Stimulated activated naive CD8-positive, alpha-beta T cell treated with anti-CD3 and anti-CD28 coated beads, Interleukin-15, Interleukin-2, amounts not matched to agents 100 ng/mL and 50 ng/mL, for 24 hours (primary cell): Measurements from ENCODE around the gene SLBP.

Experiments used
- H3K27ac Mint-ChIP-seq: one replicate; pipeline ENCODE4 v1.8.0; 2021; ENCODE audit warnings: mild to moderate bottlenecking, mixed read lengths
- H3K27me3 Mint-ChIP-seq: one replicate; pipeline ENCODE4 v1.8.0; 2021; ENCODE audit warnings: mixed read lengths
- H3K36me3 Mint-ChIP-seq: one replicate; pipeline ENCODE4 v1.8.0; 2021; ENCODE audit warnings: low read depth, mixed read lengths
- H3K4me1 Mint-ChIP-seq: one replicate; pipeline ENCODE4 v1.8.0; 2021; ENCODE audit warnings: low read depth, mixed read lengths
- H3K4me3 Mint-ChIP-seq: one replicate; pipeline ENCODE4 v1.8.0; 2021; ENCODE audit warnings: mild to moderate bottlenecking, mixed read lengths
- H3K9me3 Mint-ChIP-seq: one replicate; pipeline ENCODE4 v1.8.0; 2021; ENCODE audit warnings: mixed read lengths

Gene SLBP

DNA sequence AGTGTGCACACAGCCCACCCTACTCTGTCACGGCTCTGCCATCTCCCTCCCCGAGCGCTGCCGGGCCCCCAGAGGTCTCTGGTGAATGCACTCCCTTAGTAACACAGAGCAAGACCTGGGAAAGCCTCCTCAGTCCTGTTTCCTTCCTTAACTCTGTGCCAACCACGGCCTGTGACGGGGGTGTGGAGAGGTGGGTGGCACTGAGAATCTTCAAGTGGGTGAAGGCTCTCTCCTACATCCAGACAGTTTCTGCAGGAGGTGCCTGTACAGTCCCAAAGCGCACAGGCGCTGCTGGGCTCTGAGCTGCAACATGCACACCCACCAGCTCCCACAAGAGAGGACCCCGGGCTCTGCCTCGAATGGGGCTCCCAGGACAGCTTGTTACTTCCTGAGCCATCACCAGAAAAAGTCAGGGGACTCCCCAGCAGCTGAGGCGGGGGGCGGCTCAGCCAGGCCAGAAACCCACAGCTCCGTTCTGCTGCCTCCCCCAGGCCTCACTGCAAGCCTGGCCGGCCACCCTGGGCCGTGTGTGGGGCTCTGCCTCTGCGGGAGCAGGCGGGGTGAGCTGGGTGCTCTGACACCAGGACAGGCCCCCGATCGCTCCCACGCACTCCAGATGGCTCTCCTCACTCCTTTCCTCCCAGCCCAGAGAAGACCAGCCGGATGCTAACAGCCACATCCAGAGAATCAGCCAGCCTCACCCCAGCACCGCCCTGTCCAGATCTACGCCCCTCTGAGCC is 57.7 kb downstream of the SLBP start:
- Mint-ChIP-seq H3K4me3 (no peak overlapping the region), H3K4me1 (no peaks in the 10 kb centered on the region), H3K9me3 (no peaks in the 10 kb centered on the region), H3K27me3 (no peaks in the 10 kb centered on the region), H3K36me3 (no peaks in the 10 kb centered on the region), H3K27ac (no peak overlapping the region)

- H3K27me3 Mint-ChIP-seq = no peaks in the 10 kb centered on the region
- H3K27ac Mint-ChIP-seq = no peak overlapping the region
- no peaks in the 10 kb centered on the region for H3K4me1 Mint-ChIP-seq
- H3K36me3 Mint-ChIP-seq = no peaks in the 10 kb centered on the region
- no peaks in the 10 kb centered on the region for H3K9me3 Mint-ChIP-seq
- no peak overlapping the region for H3K4me3 Mint-ChIP-seq
Measured at GRCh38 chr4:1653776-1654175, 58.3 kb downstream of the SLBP start.

DNA sequence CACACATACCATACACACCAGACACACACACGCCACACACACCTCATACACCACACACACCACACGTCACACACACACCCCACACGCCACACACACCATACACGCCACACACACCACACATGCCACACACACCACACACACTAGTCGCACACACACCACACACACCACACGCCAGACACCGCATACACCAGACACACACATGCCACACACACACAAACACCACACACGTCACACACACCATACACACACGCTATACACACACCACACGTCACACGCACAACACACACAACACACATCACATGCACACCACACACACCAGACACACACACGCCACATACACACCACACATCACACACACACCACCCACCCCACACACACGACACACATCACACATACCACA is 60.0 kb downstream of the SLBP start:
- no peak overlapping the region for H3K4me3 Mint-ChIP-seq
- no peaks in the 10 kb centered on the region for H3K9me3 Mint-ChIP-seq
- H3K27ac Mint-ChIP-seq = no peak overlapping the region
- H3K4me1 Mint-ChIP-seq = no peaks in the 10 kb centered on the region
- no peaks in the 10 kb centered on the region for H3K27me3 Mint-ChIP-seq
- no peaks in the 10 kb centered on the region for H3K36me3 Mint-ChIP-seq

- Mint-ChIP-seq H3K4me1 (no peaks in the 10 kb centered on the region), H3K4me3 (no peak overlapping the region), H3K27ac (no peak overlapping the region), H3K27me3 (no peaks in the 10 kb centered on the region), H3K36me3 (no peaks in the 10 kb centered on the region), H3K9me3 (no peaks in the 10 kb centered on the region)
Measured at GRCh38 chr4:1651609-1652008, 60.5 kb downstream of the SLBP start.

GRCh38 chr4:1648962-1649361 is 63.2 kb downstream of the SLBP start:
- H3K4me1 Mint-ChIP-seq = no peaks in the 10 kb centered on the region
- no peak overlapping the region for H3K4me3 Mint-ChIP-seq
- no peaks in the 10 kb centered on the region for H3K27me3 Mint-ChIP-seq
- no peaks in the 10 kb centered on the region for H3K9me3 Mint-ChIP-seq
- H3K27ac Mint-ChIP-seq = no peak overlapping the region
- no peaks in the 10 kb centered on the region for H3K36me3 Mint-ChIP-seq

DNA sequence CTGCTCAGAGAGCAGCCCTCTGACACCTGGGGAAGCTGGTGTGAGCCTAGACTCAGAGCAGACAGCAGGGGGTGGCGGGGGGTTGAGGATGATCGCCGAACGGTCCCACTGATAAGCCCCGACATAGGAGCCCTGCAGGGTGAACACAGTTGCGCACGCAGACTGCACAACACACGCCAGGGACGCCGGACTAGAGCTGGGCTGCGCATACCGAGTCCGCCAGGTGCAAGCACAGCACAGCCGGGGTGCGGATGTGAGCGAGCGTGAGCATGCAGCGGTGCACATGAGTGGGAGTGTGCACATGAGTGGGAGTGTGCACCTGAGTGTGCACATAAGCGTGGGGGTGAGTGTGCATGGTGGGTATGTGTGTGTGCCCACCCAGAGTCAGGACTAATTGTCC is 64.7 kb downstream of the SLBP start:
- H3K9me3 Mint-ChIP-seq = no peaks in the 10 kb centered on the region
- no peak overlapping the region for H3K27ac Mint-ChIP-seq
- H3K27me3 Mint-ChIP-seq = no peaks in the 10 kb centered on the region
- H3K36me3 Mint-ChIP-seq = no peaks in the 10 kb centered on the region
- H3K4me3 Mint-ChIP-seq = no peak overlapping the region
- H3K4me1 Mint-ChIP-seq = no peaks in the 10 kb centered on the region

GRCh38 chr4:1646690-1647089 is 65.4 kb downstream of the SLBP start:
- no peaks in the 10 kb centered on the region for H3K9me3 Mint-ChIP-seq
- no peak overlapping the region for H3K27ac Mint-ChIP-seq
- H3K4me1 Mint-ChIP-seq = no peaks in the 10 kb centered on the region
- no peak overlapping the region for H3K4me3 Mint-ChIP-seq
- no peaks in the 10 kb centered on the region for H3K27me3 Mint-ChIP-seq
- H3K36me3 Mint-ChIP-seq = no peaks in the 10 kb centered on the region

- H3K27me3 Mint-ChIP-seq = no peaks in the 10 kb centered on the region
- no peaks in the 10 kb centered on the region for H3K36me3 Mint-ChIP-seq
- no peak overlapping the region for H3K27ac Mint-ChIP-seq
- no peak overlapping the region for H3K4me3 Mint-ChIP-seq
- H3K4me1 Mint-ChIP-seq = no peaks in the 10 kb centered on the region
- no peaks in the 10 kb centered on the region for H3K9me3 Mint-ChIP-seq
Measured at GRCh38 chr4:1644891-1645657, 67.0 kb downstream of the SLBP start.

- Mint-ChIP-seq H3K4me3 (no peak overlapping the region), H3K9me3 (no peaks in the 10 kb centered on the region), H3K4me1 (no peaks in the 10 kb centered on the region), H3K36me3 (no peaks in the 10 kb centered on the region), H3K27ac (no peak overlapping the region), H3K27me3 (no peaks in the 10 kb centered on the region)
Measured at GRCh38 chr4:1643971-1644735, 68.0 kb downstream of the SLBP start.
